Measurements from ENCODE around the gene FAM177A1. TPM values are rescaled to one million over a fixed set of nuclear protein-coding genes. Genes with fewer than 3 reads are reported as not detected.
"Not testable (repeated sequence)": the region's sequence is repeated elsewhere in the genome, so short reads cannot be mapped to it uniquely, and the experiment has no call there.

Gene FAM177A1
- total and polyA plus RNA-seq, 2 donors from 2014 or later: 66.4 to 114 TPM

DNA sequence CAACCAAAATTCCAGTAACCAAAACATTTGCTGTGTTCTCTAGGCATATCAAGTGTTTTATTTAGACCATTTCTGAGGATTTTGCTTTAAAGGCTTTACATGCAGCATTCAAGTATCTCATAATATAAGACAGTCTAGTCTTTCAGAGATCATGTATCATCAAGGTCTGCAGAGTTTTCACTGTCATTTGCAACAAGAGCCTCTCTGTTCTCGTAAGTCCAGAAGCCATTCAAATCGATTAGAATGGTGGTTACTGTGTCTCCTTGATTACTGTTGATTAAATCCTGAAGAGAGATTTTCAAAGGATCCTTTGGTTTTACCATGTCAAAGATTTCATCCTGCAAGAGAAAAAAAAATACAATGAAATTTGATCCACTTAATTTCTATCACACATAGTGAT, 39.4 kb downstream of the FAM177A1 start:
- DNase-seq (no peak), FAIRE-seq (no peak)
- Histone ChIP-seq H3K27me3 (ENCODE audit: control insufficient read depth, insufficient read depth, low read length) (no peaks in the 10 kb centered on the region), H3K9ac (ENCODE audit: low read length in 3 of 3) (no peak overlapping the region), H3K4me1 (ENCODE audit: control insufficient read depth in 2 of 3, insufficient read depth in 2 of 3, low read depth in 1 of 3, low read length in 3 of 3) (no peaks in the 10 kb centered on the region), H3K4me3 (ENCODE audit: low read length in 3 of 3) (no peak overlapping the region), H3K36me3 (ENCODE audit: control insufficient read depth in 2 of 3, insufficient read depth in 3 of 3, low read length in 3 of 3) (peaks cover 0 to 38% (median 2%) of the 10 kb centered on the region in 3 donors), H3K9me3 (ENCODE audit: control insufficient read depth in 2 of 3, insufficient read depth in 1 of 3, low read length in 3 of 3) (no peaks in the 10 kb centered on the region), H3K27ac (ENCODE audit: low read depth in 2 of 2, low read length in 2 of 2) (no peak overlapping the region)
- intact Hi-C loops (cut with DNase I): no loop called here
- TF ChIP-seq, protein P1, sequence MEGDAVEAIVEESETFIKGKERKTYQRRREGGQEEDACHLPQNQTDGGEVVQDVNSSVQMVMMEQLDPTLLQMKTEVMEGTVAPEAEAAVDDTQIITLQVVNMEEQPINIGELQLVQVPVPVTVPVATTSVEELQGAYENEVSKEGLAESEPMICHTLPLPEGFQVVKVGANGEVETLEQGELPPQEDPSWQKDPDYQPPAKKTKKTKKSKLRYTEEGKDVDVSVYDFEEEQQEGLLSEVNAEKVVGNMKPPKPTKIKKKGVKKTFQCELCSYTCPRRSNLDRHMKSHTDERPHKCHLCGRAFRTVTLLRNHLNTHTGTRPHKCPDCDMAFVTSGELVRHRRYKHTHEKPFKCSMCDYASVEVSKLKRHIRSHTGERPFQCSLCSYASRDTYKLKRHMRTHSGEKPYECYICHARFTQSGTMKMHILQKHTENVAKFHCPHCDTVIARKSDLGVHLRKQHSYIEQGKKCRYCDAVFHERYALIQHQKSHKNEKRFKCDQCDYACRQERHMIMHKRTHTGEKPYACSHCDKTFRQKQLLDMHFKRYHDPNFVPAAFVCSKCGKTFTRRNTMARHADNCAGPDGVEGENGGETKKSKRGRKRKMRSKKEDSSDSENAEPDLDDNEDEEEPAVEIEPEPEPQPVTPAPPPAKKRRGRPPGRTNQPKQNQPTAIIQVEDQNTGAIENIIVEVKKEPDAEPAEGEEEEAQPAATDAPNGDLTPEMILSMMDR (IDR thresholded peaks at IDR 0.05; ENCODE audit: borderline replicate concordance, extremely low read depth, insufficient read depth): no peak

- Histone ChIP-seq H3K4me1 (ENCODE audit: control insufficient read depth in 2 of 3, insufficient read depth in 2 of 3, low read depth in 1 of 3, low read length in 3 of 3) (no peaks in the 10 kb centered on the region), H3K36me3 (ENCODE audit: control insufficient read depth in 2 of 3, insufficient read depth in 3 of 3, low read length in 3 of 3) (peaks cover 0 to 31% (median under 1%) of the 10 kb centered on the region in 3 donors), H3K9me3 (ENCODE audit: control insufficient read depth in 2 of 3, insufficient read depth in 1 of 3, low read length in 3 of 3) (no peaks in the 10 kb centered on the region), H3K4me3 (ENCODE audit: low read length in 3 of 3) (no peak overlapping the region), H3K27me3 (ENCODE audit: control insufficient read depth, insufficient read depth, low read length) (no peaks in the 10 kb centered on the region), H3K27ac (ENCODE audit: low read depth in 2 of 2, low read length in 2 of 2) (no peak overlapping the region), H3K9ac (ENCODE audit: low read length in 3 of 3) (no peak overlapping the region)
- TF ChIP-seq, protein P1 (IDR thresholded peaks at IDR 0.05; ENCODE audit: borderline replicate concordance, extremely low read depth, insufficient read depth): no peak
- DNase-seq (no peak), FAIRE-seq (no peak)
- intact Hi-C loops (cut with DNase I): no loop called here
Measured at GRCh38 chr14:35088514-35088913, 42.4 kb downstream of the FAM177A1 start.

DNA sequence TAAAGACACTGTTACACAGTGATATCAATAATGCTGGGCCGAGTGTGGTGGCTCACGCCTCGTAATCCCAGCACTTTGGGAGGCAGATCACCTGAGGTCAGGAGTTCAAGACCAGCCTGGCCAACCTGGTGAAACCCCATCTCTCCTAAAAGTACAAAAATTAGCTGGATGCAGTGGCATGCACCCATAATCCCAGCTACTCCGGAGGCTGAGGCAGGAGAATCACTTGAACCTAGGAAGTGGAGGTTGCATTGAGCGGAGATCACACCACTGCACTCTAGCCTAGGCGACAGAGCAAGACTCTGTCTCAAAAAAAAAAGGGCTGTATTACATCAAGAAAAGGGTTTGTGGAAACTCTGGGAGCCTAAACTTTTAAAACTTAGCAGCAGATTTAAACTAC, 48.6 kb downstream of the FAM177A1 start:
- H3K4me1 ChIP-seq (ENCODE audit: control insufficient read depth in 2 of 3, insufficient read depth in 2 of 3, low read depth in 1 of 3, low read length in 3 of 3); H3K9ac ChIP-seq (ENCODE audit: low read length in 3 of 3); H3K27ac ChIP-seq (ENCODE audit: low read depth in 2 of 2, low read length in 2 of 2); intact Hi-C loops (cut with DNase I); FAIRE-seq; DNase-seq; H3K9me3 ChIP-seq (ENCODE audit: control insufficient read depth in 2 of 3, insufficient read depth in 1 of 3, low read length in 3 of 3); H3K27me3 ChIP-seq (ENCODE audit: control insufficient read depth, insufficient read depth, low read length); H3K4me3 ChIP-seq (ENCODE audit: low read length in 3 of 3): not testable (repeated sequence)
- H3K36me3 ChIP-seq (ENCODE audit: control insufficient read depth in 2 of 3, insufficient read depth in 3 of 3, low read length in 3 of 3): peaks cover 2 to 21% (median 4%) of the 10 kb centered on the region in 3 donors

- Histone ChIP-seq H3K9me3 (ENCODE audit: control insufficient read depth in 2 of 3, insufficient read depth in 1 of 3, low read length in 3 of 3) (no peaks in the 10 kb centered on the region), H3K36me3 (ENCODE audit: control insufficient read depth in 2 of 3, insufficient read depth in 3 of 3, low read length in 3 of 3) (peaks cover 12 to 26% (median 13%) of the 10 kb centered on the region in 3 donors), H3K9ac (ENCODE audit: low read length in 3 of 3) (no peak overlapping the region), H3K4me1 (ENCODE audit: control insufficient read depth in 2 of 3, insufficient read depth in 2 of 3, low read depth in 1 of 3, low read length in 3 of 3) (no peaks in the 10 kb centered on the region), H3K27ac (ENCODE audit: low read depth in 2 of 2, low read length in 2 of 2) (no peak overlapping the region), H3K27me3 (ENCODE audit: control insufficient read depth, insufficient read depth, low read length) (no peaks in the 10 kb centered on the region), H3K4me3 (ENCODE audit: low read length in 3 of 3) (no peak overlapping the region)
- intact Hi-C loops (cut with DNase I): no loop called here
- FAIRE-seq (peak; percentile 60), DNase-seq (no peak)
- TF ChIP-seq, protein P1 (IDR thresholded peaks at IDR 0.05; ENCODE audit: borderline replicate concordance, extremely low read depth, insufficient read depth): no peak
Measured at GRCh38 chr14:35107866-35108265, 61.8 kb downstream of the FAM177A1 start.
